ENCODE measurements around the gene ZNF154. TPM values are rescaled to one million over a fixed set of nuclear protein-coding genes. Genes with fewer than 3 reads are reported as not detected.
A peak's percentile ranks its signal among the peaks of the same experiment; 100 is the strongest.

ZNF154 gene
- total RNA-seq, 1 experiment from 2014 or later, result not detected

- DNase-seq (ENCODE audit: low read depth), result no peak
These were observed 33.1 kb downstream of the ZNF154 start for GRCh38 chr19:57675881-57676280.

- DNase-seq (ENCODE audit: low read depth), result no peak
These were observed 36.5 kb downstream of the ZNF154 start for GRCh38 chr19:57672466-57672865.

GRCh38 chr19:57671124-57671895 lies 37.7 kb downstream of the ZNF154 start:
- DNase-seq (ENCODE audit: low read depth), result no peak

GRCh38 chr19:57668635-57669034 lies 40.4 kb downstream of the ZNF154 start, which contains the start of gene ZSCAN4:
Gene ZSCAN4, plus strand, starts transcription at chr19:57668935. Its CDS starts 7,211 bp downstream, at chr19:57676146.
- no peak for DNase-seq (ENCODE audit: low read depth)

- no peak for DNase-seq (ENCODE audit: low read depth)
These were observed 41.8 kb downstream of the ZNF154 start for GRCh38 chr19:57667228-57667627.

- DNase-seq (ENCODE audit: low read depth), result no peak
These were observed 43.7 kb downstream of the ZNF154 start for GRCh38 chr19:57665261-57665806.

GRCh38 chr19:57664269-57665127 lies 44.5 kb downstream of the ZNF154 start:
- DNase-seq (ENCODE audit: low read depth), result peak; percentile 61

- no peak for DNase-seq (ENCODE audit: low read depth)
These were observed 52.7 kb downstream of the ZNF154 start for GRCh38 chr19:57656346-57656745.

- DNase-seq (ENCODE audit: low read depth), result no peak
These were observed 53.6 kb downstream of the ZNF154 start for GRCh38 chr19:57655443-57655842.

- DNase-seq (ENCODE audit: low read depth), result no peak
These were observed 55.3 kb downstream of the ZNF154 start for GRCh38 chr19:57653689-57654088.

GRCh38 chr19:57651654-57651996 lies 57.4 kb downstream of the ZNF154 start:
- no peak for DNase-seq (ENCODE audit: low read depth)

GRCh38 chr19:57648331-57649003 lies 60.5 kb downstream of the ZNF154 start:
- no peak for DNase-seq (ENCODE audit: low read depth)

Other genes starting within 250 kb of the ZNF154 start
- gene ZNF772, start 231.6 kb downstream of the ZNF154 start, total RNA-seq (2014; rRNA removed; shearing (Covaris generic)), result 14.9 and 15.1 TPM in 2 replicates
- gene ZNF419, start 221.5 kb downstream of the ZNF154 start, total RNA-seq (2014; rRNA removed; shearing (Covaris generic)), result 22.2 and 24.0 TPM in 2 replicates
- 22.5 and 25.1 TPM in 2 replicates for gene ZNF773, start 209.3 kb downstream of the ZNF154 start, total RNA-seq (2014; rRNA removed; shearing (Covaris generic))
- 5.6 and 7.5 TPM in 2 replicates for gene ZNF549, start 181.8 kb downstream of the ZNF154 start, total RNA-seq (2014; rRNA removed; shearing (Covaris generic))
- gene ZNF550, start 149.3 kb downstream of the ZNF154 start, total RNA-seq (2014; rRNA removed; shearing (Covaris generic)), result 9.4 and 14.0 TPM in 2 replicates
- 5.0 and 6.9 TPM in 2 replicates for gene ZNF416, start 130.3 kb downstream of the ZNF154 start, total RNA-seq (2014; rRNA removed; shearing (Covaris generic))
- gene ZIK1, start 125.1 kb downstream of the ZNF154 start, total RNA-seq (2014; rRNA removed; shearing (Covaris generic)), result 10.3 and 12.3 TPM in 2 replicates
- gene ZNF530, start 109.3 kb downstream of the ZNF154 start, total RNA-seq (2014; rRNA removed; shearing (Covaris generic)), result 7.4 and 17.4 TPM in 2 replicates
- gene ZNF134, start 95.0 kb downstream of the ZNF154 start, total RNA-seq (2014; rRNA removed; shearing (Covaris generic)), result 16.5 and 17.6 TPM in 2 replicates
- 12.2 and 13.1 TPM in 2 replicates for gene ZNF211, start 76.0 kb downstream of the ZNF154 start, total RNA-seq (2014; rRNA removed; shearing (Covaris generic))
- gene ZSCAN4, start 40.3 kb downstream of the ZNF154 start, total RNA-seq (2014; rRNA removed; shearing (Covaris generic)), result not detected in 2 replicates
- gene ZNF551, start 27.2 kb downstream of the ZNF154 start, total RNA-seq (2014; rRNA removed; shearing (Covaris generic)), result 7.0 and 13.1 TPM in 2 replicates
- 1.9 and 5.4 TPM in 2 replicates for gene ZNF671, start 18.4 kb upstream of the ZNF154 start, total RNA-seq (2014; rRNA removed; shearing (Covaris generic))
- 11.4 and 12.8 TPM in 2 replicates for gene ZNF776, start 37.6 kb upstream of the ZNF154 start, total RNA-seq (2014; rRNA removed; shearing (Covaris generic))
- 11.8 and 14.2 TPM in 2 replicates for gene ZNF586, start 60.5 kb upstream of the ZNF154 start, total RNA-seq (2014; rRNA removed; shearing (Covaris generic))
- gene ZNF552, start 105.7 kb upstream of the ZNF154 start, total RNA-seq (2014; rRNA removed; shearing (Covaris generic)), result 0.69 and 0.84 TPM in 2 replicates
- gene ZNF587B, start 121.1 kb upstream of the ZNF154 start, total RNA-seq (2014; rRNA removed; shearing (Covaris generic)), result 8.3 and 8.5 TPM in 2 replicates
- gene ZNF587, start 140.7 kb upstream of the ZNF154 start, total RNA-seq (2014; rRNA removed; shearing (Covaris generic)), result 6.5 and 19.6 TPM in 2 replicates
- 0.64 and 2.2 TPM in 2 replicates for gene ZNF814, start 179.8 kb upstream of the ZNF154 start, total RNA-seq (2014; rRNA removed; shearing (Covaris generic))
- 11.2 and 11.6 TPM in 2 replicates for gene ZNF417, start 207.4 kb upstream of the ZNF154 start, total RNA-seq (2014; rRNA removed; shearing (Covaris generic))
- gene ZNF418, start 226.2 kb upstream of the ZNF154 start, total RNA-seq (2014; rRNA removed; shearing (Covaris generic)), result 6.6 and 7.0 TPM in 2 replicates
- gene ZNF256, start 238.5 kb upstream of the ZNF154 start, total RNA-seq (2014; rRNA removed; shearing (Covaris generic)), result 4.8 and 6.7 TPM in 2 replicates